GM21423 (cell line): ENCODE data around the gene CMA1.
"Not testable (repeated sequence)": the region's sequence is repeated elsewhere in the genome, so short reads cannot be mapped to it uniquely, and the experiment has no call there.

Experiments used
- ATAC-seq: cut with Tn5 transposase; IDR thresholded peaks from one replicate; pipeline ENCODE4 v1.9.1; 2021; ENCODE audit warnings: mild to moderate bottlenecking, moderate library complexity; ENCODE audit not compliant: unreplicated experiment

CMA1 gene, protein sequence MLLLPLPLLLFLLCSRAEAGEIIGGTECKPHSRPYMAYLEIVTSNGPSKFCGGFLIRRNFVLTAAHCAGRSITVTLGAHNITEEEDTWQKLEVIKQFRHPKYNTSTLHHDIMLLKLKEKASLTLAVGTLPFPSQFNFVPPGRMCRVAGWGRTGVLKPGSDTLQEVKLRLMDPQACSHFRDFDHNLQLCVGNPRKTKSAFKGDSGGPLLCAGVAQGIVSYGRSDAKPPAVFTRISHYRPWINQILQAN

GRCh38 chr14:24508155-24508840, at the start of gene CMA1:
Gene CMA1 (minus strand): TSS chr14:24508265. CDS start chr14:24508235, 30 bp downstream.
- no peak for ATAC-seq

- no peak for ATAC-seq
Observed at GRCh38 chr14:24556756-24557155, 48.7 kb upstream of the CMA1 start.

DNA sequence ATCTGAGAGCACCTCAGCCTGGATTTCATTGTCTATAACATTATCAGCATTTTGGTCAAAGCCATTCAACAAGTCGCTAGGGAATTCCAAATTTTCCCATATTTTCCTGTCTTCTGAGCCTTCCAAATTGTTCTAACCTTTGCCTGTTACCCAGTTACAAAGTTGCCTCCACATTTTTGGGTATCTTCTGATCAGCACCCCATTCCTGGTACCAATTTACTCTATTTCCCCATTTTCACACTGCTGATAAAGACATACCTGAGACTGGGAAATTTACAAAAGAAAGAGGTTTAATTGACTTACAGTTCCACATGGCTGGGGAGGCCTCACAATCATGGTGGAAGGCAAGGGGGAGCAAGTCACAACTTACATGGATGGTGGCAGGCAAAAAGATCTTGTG, 41.0 kb upstream of the CMA1 start:
- ATAC-seq, result not testable (repeated sequence)

GRCh38 chr14:24542346-24542936, 34.4 kb upstream of the CMA1 start:
- no peak for ATAC-seq

- ATAC-seq, result peak; percentile 71
Observed at GRCh38 chr14:24535737-24536136, 27.7 kb upstream of the CMA1 start.

DNA sequence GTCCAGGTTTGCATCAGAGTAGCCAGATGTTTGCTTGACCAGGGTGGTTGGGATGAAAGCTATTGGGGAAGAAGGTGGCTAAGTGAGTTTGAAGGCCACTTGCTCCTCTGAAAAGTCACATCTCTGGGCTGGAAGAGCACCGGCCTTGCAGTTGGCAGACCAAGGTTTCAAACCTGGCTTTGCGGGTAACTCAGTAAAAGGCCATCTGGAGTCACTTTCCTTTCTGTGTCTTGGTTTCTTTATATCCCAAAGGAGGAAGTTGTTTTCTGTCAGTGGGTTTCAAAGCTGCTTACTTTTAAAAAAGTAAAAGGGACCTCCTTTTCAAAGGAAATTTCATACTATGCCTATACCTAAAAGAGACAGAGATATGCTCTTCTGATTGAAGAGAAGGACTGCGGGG, 26.2 kb upstream of the CMA1 start:
- ATAC-seq, result no peak

GRCh38 chr14:24525877-24526620, 18.0 kb upstream of the CMA1 start:
- ATAC-seq, result not testable (repeated sequence)

DNA sequence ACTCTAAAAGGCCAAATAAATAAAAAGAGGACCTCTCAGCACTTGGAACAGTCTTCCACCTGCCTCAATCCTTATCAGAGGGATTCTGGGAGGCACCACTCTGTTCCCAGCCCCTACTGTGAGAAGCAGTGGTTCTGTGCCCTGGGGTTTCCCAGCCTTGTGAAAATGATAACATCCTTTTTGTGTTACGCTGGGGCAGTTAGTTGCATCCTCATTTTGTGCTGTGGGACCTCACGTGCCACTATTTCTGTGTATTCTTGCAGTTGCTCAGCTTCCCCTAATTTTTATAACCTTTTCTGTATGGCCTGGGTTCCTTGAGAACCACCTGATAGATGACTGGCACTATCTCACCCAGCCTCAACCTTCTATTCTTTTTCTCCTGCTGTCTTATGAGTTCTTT, 10.8 kb upstream of the CMA1 start:
- ATAC-seq, result no peak

GRCh38 chr14:24514209-24514608, 6.1 kb upstream of the CMA1 start:
- no peak for ATAC-seq

GRCh38 chr14:24513009-24513408, 4.9 kb upstream of the CMA1 start:
- ATAC-seq, result no peak

DNA sequence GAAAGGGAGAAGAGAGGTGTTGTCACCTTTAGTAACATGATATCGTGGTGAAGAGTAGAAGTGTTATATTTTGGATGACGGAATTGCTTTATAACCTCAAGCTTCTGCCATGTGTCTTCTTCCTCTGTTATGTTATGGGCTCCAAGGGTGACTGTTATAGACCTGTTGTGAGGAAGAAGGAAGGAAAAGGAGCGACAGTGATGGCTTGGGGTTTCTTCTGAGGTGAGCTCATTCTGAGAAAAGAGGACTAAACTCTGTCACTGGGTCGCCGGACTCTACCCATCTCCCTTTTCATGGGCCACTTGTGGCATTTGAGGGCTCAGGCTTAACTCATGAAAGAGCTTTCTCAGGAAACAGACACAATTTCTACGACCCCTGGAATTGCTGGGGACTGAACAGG, 1.6 kb downstream of the CMA1 start:
- ATAC-seq, result no peak

- ATAC-seq, result no peak
Observed at GRCh38 chr14:24504425-24504950, 3.6 kb downstream of the CMA1 start.

GRCh38 chr14:24491586-24492408, 16.3 kb downstream of the CMA1 start:
- not testable (repeated sequence) for ATAC-seq

GRCh38 chr14:24483604-24484252, 24.3 kb downstream of the CMA1 start:
- ATAC-seq, result peak; percentile 54

- ATAC-seq, result peak; percentile 23
Observed at GRCh38 chr14:24482699-24483303, 25.3 kb downstream of the CMA1 start.

GRCh38 chr14:24481622-24482324, 26.3 kb downstream of the CMA1 start:
- no peak for ATAC-seq

GRCh38 chr14:24479999-24480398, 28.1 kb downstream of the CMA1 start:
- ATAC-seq, result not testable (repeated sequence)

GRCh38 chr14:24475261-24475660, 32.8 kb downstream of the CMA1 start:
- no peak for ATAC-seq

DNA sequence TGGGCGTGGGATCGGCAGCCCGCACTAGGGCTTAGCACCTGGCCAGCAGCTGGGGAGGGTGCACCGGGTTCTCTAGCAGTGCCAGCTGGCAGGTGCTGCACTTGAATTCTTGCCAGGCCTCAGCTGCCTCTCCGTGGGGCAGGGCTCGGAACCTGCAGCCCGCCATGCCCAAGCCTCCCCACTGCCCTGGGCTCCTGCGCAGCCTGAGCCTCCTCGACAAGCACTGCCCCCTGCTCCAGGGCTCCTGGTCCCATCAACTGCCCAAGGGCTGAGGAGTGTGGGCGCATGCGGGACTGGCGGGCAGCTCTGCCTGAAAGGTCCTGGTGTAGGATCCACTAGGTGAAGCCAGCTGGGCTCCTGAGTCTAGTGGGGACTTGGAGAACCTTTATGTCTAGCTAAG, 34.9 kb downstream of the CMA1 start:
- ATAC-seq, result no peak
